Kidney capillary endothelial cell (primary cell): ENCODE results near the gene RTL1.
A peak's percentile ranks its signal among the peaks of the same experiment; 100 is the strongest.

ENCODE experiments used
- DNase-seq: peaks from one replicate; pipeline ENCODE4 v3.0.0-alpha.2; 2018; ENCODE audit warnings: low spot score

The RTL1 gene

GRCh38 chr14:100882026-100882967 lies 21.2 kb downstream of the RTL1 start:
- DNase-seq, result no peak

- no peak for DNase-seq
Measured at GRCh38 chr14:100881211-100882025, 22.1 kb downstream of the RTL1 start.

- DNase-seq, result no peak
Measured at GRCh38 chr14:100880271-100881101, 23.0 kb downstream of the RTL1 start.

GRCh38 chr14:100879782-100880181 lies 23.7 kb downstream of the RTL1 start:
- DNase-seq, result no peak

- DNase-seq, result no peak
Measured at GRCh38 chr14:100879194-100879593, 24.3 kb downstream of the RTL1 start.

- DNase-seq, result no peak
Measured at GRCh38 chr14:100878271-100879146, 25.0 kb downstream of the RTL1 start.

GRCh38 chr14:100875861-100876590 lies 27.5 kb downstream of the RTL1 start:
- no peak for DNase-seq

- no peak for DNase-seq
Measured at GRCh38 chr14:100875126-100875525, 28.4 kb downstream of the RTL1 start.

GRCh38 chr14:100874411-100875091 lies 29.0 kb downstream of the RTL1 start:
- no peak for DNase-seq

- DNase-seq, result no peak
Measured at GRCh38 chr14:100874051-100874410, 29.5 kb downstream of the RTL1 start.

- DNase-seq, result no peak
Measured at GRCh38 chr14:100873096-100873482, 30.4 kb downstream of the RTL1 start.

GRCh38 chr14:100872259-100873095 lies 31.0 kb downstream of the RTL1 start:
- DNase-seq, result peak; percentile 16

- peak; percentile 83 for DNase-seq
Measured at GRCh38 chr14:100871234-100872186, 32.0 kb downstream of the RTL1 start.

GRCh38 chr14:100868621-100869370 lies 34.7 kb downstream of the RTL1 start:
- DNase-seq, result no peak

- no peak for DNase-seq
Measured at GRCh38 chr14:100867631-100868315, 35.7 kb downstream of the RTL1 start.
